HepG2 (cell line): ENCODE data around the gene SORBS2.

ENCODE experiments used
- BHLHE40 ChIP-seq: IDR thresholded peaks from 2 replicates; pipeline ENCODE4 v1.6.1; 2011; ENCODE audit warnings: low read length, improper control_type of control experiment
- EP300 ChIP-seq, 3 experiments: sonication (generic) in 1 of 3; formaldehyde crosslinking in 1 of 3; IDR thresholded peaks; 2 replicates each; pipeline versions ENCODE4 v1.5.1 to v1.6.1; 2011 to 2020; ENCODE audit warnings: low read depth in 2 of 3, low read length in 2 of 3, borderline replicate concordance in 1 of 3, improper control_type of control experiment in 1 of 3, mild to moderate bottlenecking in 1 of 3, missing genetic modification reagents in 1 of 3, moderate library complexity in 1 of 3
- HBP1 ChIP-seq: IDR thresholded peaks from 2 replicates; pipeline ENCODE4 v1.6.1; 2016; ENCODE audit warnings: low read depth, control low read depth
- MTA3 ChIP-seq: sonication (generic); formaldehyde crosslinking; IDR thresholded peaks from 2 replicates; pipeline ENCODE4 v1.4.0; 2020; ENCODE audit warnings: missing genetic modification reagents
- NONO ChIP-seq, 2 experiments: fragments of 450-650 bp in 1 of 2; sonication (generic) in 1 of 2; formaldehyde crosslinking in 1 of 2; IDR thresholded peaks in 1 of 2; conservative IDR thresholded peaks in 1 of 2; 2 replicates each; pipeline versions ENCODE4 v1.6.1 to v1.8.0; 2017 to 2022; ENCODE audit warnings: mild to moderate bottlenecking in 1 of 2, missing genetic modification reagents in 1 of 2, moderate library complexity in 1 of 2
- RAD21 ChIP-seq: fragments of 450-650 bp; formaldehyde crosslinking; IDR thresholded peaks from 2 replicates; pipeline ENCODE4 v1.5.0; 2020; ENCODE audit warnings: mild to moderate bottlenecking
- SAP130 ChIP-seq: IDR thresholded peaks from 2 replicates; pipeline ENCODE4 v1.6.1; 2016; ENCODE audit warnings: low read depth
- SP1 ChIP-seq, 2 experiments: fragments of 450-650 bp in 1 of 2; sonication (generic) in 1 of 2; formaldehyde crosslinking in 1 of 2; IDR thresholded peaks; 2 replicates each; pipeline versions ENCODE4 v1.4.0 to v1.6.1; 2016 to 2020; ENCODE audit warnings: missing genetic modification reagents in 1 of 2
- ZBTB33 ChIP-seq: sonication (generic); formaldehyde crosslinking; IDR thresholded peaks from 2 replicates; pipeline ENCODE4 v1.4.0; 2020; ENCODE audit warnings: missing genetic modification reagents
- ZNF253 ChIP-seq: sonication (generic); formaldehyde crosslinking; IDR thresholded peaks from 2 replicates; pipeline ENCODE4 v1.8.0; 2022; ENCODE audit warnings: mild to moderate bottlenecking, missing genetic modification reagents, borderline replicate concordance
- ZNF644 ChIP-seq: IDR thresholded peaks from 2 replicates; pipeline ENCODE4 v1.6.1; 2016; ENCODE audit warnings: low read depth
- ZNF782 ChIP-seq: sonication (generic); formaldehyde crosslinking; IDR thresholded peaks from 2 replicates; pipeline ENCODE4 v1.4.0; 2020; ENCODE audit warnings: missing genetic modification reagents, mild to moderate bottlenecking, borderline replicate concordance

GRCh38 chr4:185573651-185574199 is 238.3 kb downstream of the SORBS2 start:
- TF ChIP-seq MTA3 (no peak), HBP1 (no peak), BHLHE40 (no peak), SP1 (IDR thresholded peaks at IDR 0.05) (no peak), SP1 (CRISPR knock-in tag; IDR thresholded peaks at IDR 0.05) (no peak), SAP130 (CRISPR knock-in tag) (peak; percentile 41), ZNF644 (CRISPR knock-in tag) (peak; percentile 23; the same call in 1 of the 2 replicates), ZNF253 (CRISPR knock-in tag) (no peak), ZBTB33 (no peak), NONO (IDR thresholded peaks at IDR 0.05) (no peak), NONO (CRISPR knock-in tag; conservative IDR thresholded peaks at IDR 0.05) (no peak), EP300 (IDR thresholded peaks at IDR 0.05; ENCODE audit: low read depth in 2 of 2, low read length in 2 of 2) (no peak), EP300 (CRISPR knock-in tag; IDR thresholded peaks at IDR 0.05; ENCODE audit: borderline replicate concordance) (no peak), ZNF782 (no peak), RAD21 (CRISPR knock-in tag) (no peak)
